GM23338 (cell line): ENCODE results near the gene MYO1C. TPM values are rescaled to one million over a fixed set of nuclear protein-coding genes. Genes with fewer than 3 reads are reported as not detected.

Experiments used
- ATAC-seq: fragments of 200-7000 bp; cut with Tn5 transposase; 3 replicates; pipeline ENCODE4 v1.9.1; 2020
- DNase-seq: peaks from one replicate; pipeline ENCODE4 v3.0.0-alpha.2; 2015; ENCODE audit warnings: low spot score
- H2AFZ ChIP-seq: fragments of 200-600 bp; sonication (generic); 2 replicates; pipeline ENCODE4 v1.8.0; 2016; ENCODE audit warnings: antibody characterized with exemption, mild to moderate bottlenecking, moderate library complexity
- H3F3A ChIP-seq: fragments of 200-600 bp; sonication (generic); replicated peaks from 2 replicates; pipeline ENCODE4 v1.8.0; 2017; ENCODE audit warnings: antibody characterized with exemption, mixed run types, low read depth
- H3K27ac ChIP-seq: fragments of 200-600 bp; sonication (generic); 2 replicates; pipeline ENCODE4 v1.6.1; 2016; ENCODE audit warnings: low read depth
- H3K27me3 ChIP-seq: fragments of 200-600 bp; sonication (generic); 2 replicates; pipeline ENCODE4 v1.8.0; 2016; ENCODE audit warnings: mild to moderate bottlenecking, mixed run types, moderate library complexity; ENCODE audit not compliant: insufficient read depth
- H3K36me3 ChIP-seq: fragments of 200-600 bp; sonication (generic); 2 replicates; pipeline ENCODE4 v1.8.0; 2016; ENCODE audit warnings: mild to moderate bottlenecking; ENCODE audit not compliant: insufficient read depth
- H3K4me1 ChIP-seq: fragments of 200-600 bp; sonication (generic); 2 replicates; pipeline ENCODE4 v1.8.0; 2016; ENCODE audit warnings: mild to moderate bottlenecking, moderate library complexity; ENCODE audit not compliant: insufficient read depth
- H3K4me2 ChIP-seq: fragments of 200-600 bp; sonication (generic); 2 replicates; pipeline ENCODE4 v1.7.1; 2017; ENCODE audit warnings: mixed run types
- H3K4me3 ChIP-seq: fragments of 200-600 bp; sonication (generic); 2 replicates; pipeline ENCODE4 v1.6.1; 2016; ENCODE audit warnings: mixed run types
- H3K79me2 ChIP-seq: fragments of 200-600 bp; sonication (generic); replicated peaks from 2 replicates; pipeline ENCODE4 v1.8.0; 2017; ENCODE audit warnings: mild to moderate bottlenecking; ENCODE audit not compliant: insufficient read depth
- H3K9me2 ChIP-seq: fragments of 200-600 bp; sonication (generic); 2 replicates; pipeline ENCODE4 v1.8.0; 2017; ENCODE audit not compliant: insufficient read depth
- H4K20me1 ChIP-seq: fragments of 200-600 bp; sonication (generic); replicated peaks from 2 replicates; pipeline ENCODE4 v1.8.0; 2017; ENCODE audit warnings: mild to moderate bottlenecking; ENCODE audit not compliant: insufficient read depth
- H3K27ac Mint-ChIP-seq: 2 replicates; pipeline ENCODE4 v1.8.0; 2020; ENCODE audit warnings: inconsistent platforms, mild to moderate bottlenecking, moderate library complexity, mixed read lengths
- H3K27me3 Mint-ChIP-seq: 3 replicates; pipeline ENCODE4 v1.8.0; 2022; ENCODE audit warnings: low read depth, mild to moderate bottlenecking, moderate library complexity, mixed read lengths, inconsistent platforms; ENCODE audit not compliant: insufficient read depth, poor library complexity
- H3K36me3 Mint-ChIP-seq: 3 replicates; pipeline ENCODE4 v1.8.0; 2021; ENCODE audit warnings: low read depth, mild to moderate bottlenecking, inconsistent platforms, moderate library complexity, mixed read lengths
- H3K4me1 Mint-ChIP-seq: 3 replicates; pipeline ENCODE4 v1.8.0; 2020; ENCODE audit warnings: mild to moderate bottlenecking, inconsistent platforms, mixed read lengths
- H3K4me3 Mint-ChIP-seq: 3 replicates; pipeline ENCODE4 v1.8.0; 2021; ENCODE audit warnings: moderate library complexity, mild to moderate bottlenecking, inconsistent platforms, mixed read lengths
- H3K9me3 Mint-ChIP-seq: 3 replicates; pipeline ENCODE4 v1.8.0; 2020; ENCODE audit warnings: moderate library complexity, mild to moderate bottlenecking, inconsistent platforms, mixed read lengths
- CREB1 ChIP-seq: fragments of 250-450 bp; sonication (Bioruptor Pico); IDR thresholded peaks from 2 replicates; pipeline ENCODE4 v1.5.0; 2020; ENCODE audit warnings: low read depth, mild to moderate bottlenecking, moderate library complexity
- ETS1 ChIP-seq: IDR thresholded peaks from 2 replicates; pipeline ENCODE4 v1.6.1; 2016; ENCODE audit warnings: antibody characterized with exemption
- EZH2 ChIP-seq: fragments of 200-600 bp; sonication (generic); IDR thresholded peaks from one replicate; pipeline ENCODE4 v1.8.0; 2017; ENCODE audit warnings: antibody characterized with exemption, mild to moderate bottlenecking, low read depth; ENCODE audit not compliant: unreplicated experiment
- EZH2phosphoT487 ChIP-seq: fragments of 200-600 bp; sonication (generic); IDR thresholded peaks from one replicate; pipeline ENCODE4 v1.8.1; 2018; ENCODE audit warnings: antibody characterized with exemption; ENCODE audit not compliant: unreplicated experiment
- JUNB ChIP-seq: IDR thresholded peaks from one replicate; pipeline ENCODE4 v1.6.1; 2016; ENCODE audit warnings: antibody characterized with exemption; ENCODE audit not compliant: unreplicated experiment
- NANOG ChIP-seq: IDR thresholded peaks from 2 replicates; pipeline ENCODE4 v1.6.1; 2016; ENCODE audit warnings: antibody characterized with exemption, borderline replicate concordance
- POLR2AphosphoS5 ChIP-seq: IDR thresholded peaks from 2 replicates; pipeline ENCODE4 v1.6.1; 2016; ENCODE audit warnings: antibody characterized with exemption, low read depth
- STAT1 ChIP-seq: IDR thresholded peaks from one replicate; pipeline ENCODE4 v1.6.1; 2016; ENCODE audit warnings: antibody characterized with exemption; ENCODE audit not compliant: unreplicated experiment
- ZNF114 ChIP-seq: fragments of 250-450 bp; sonication (Bioruptor Pico); IDR thresholded peaks from 2 replicates; pipeline ENCODE4 v1.5.0; 2020; ENCODE audit warnings: mild to moderate bottlenecking, moderate library complexity
- ZNF331 ChIP-seq: fragments of 250-450 bp; sonication (Bioruptor Pico); IDR thresholded peaks from 2 replicates; pipeline ENCODE4 v1.5.0; 2020; ENCODE audit warnings: low read depth, mild to moderate bottlenecking, moderate library complexity
- ZNF462 ChIP-seq: fragments of 250-450 bp; sonication (Bioruptor Pico); IDR thresholded peaks from 2 replicates; pipeline ENCODE4 v1.5.0; 2020; ENCODE audit warnings: mild to moderate bottlenecking, moderate library complexity
- polyA plus RNA-seq: library from polyadenylated mRNA; unstranded; fragments of >200 nt; fragmentation: Nextera tagmentation; extraction: Ambion mirVana; gene quantifications from 2 replicates; pipeline ENCODE4 v1.2.1, GENCODE V29; 2016
- total RNA-seq: library from RNA; depleted of rRNA; stranded (reverse); fragments of >200 nt; shearing (Covaris generic); gene quantifications from 2 replicates; pipeline ENCODE4 v1.2.3, GENCODE V29; 2014
- TF ChIP-seq, protein P1 (sequence below), 2 experiments: fragments of 200-600 bp in 1 of 2; sonication (generic) in 1 of 2; conservative IDR thresholded peaks; 2 replicates each; pipeline versions ENCODE4 v1.5.1 to v1.6.1; 2016 to 2017; ENCODE audit warnings: antibody characterized with exemption in 2 of 2, low read depth in 2 of 2, mild to moderate bottlenecking in 2 of 2, moderate library complexity in 1 of 2
- TF ChIP-seq, protein P2 (sequence below): IDR thresholded peaks from one replicate; pipeline ENCODE4 v1.6.1; 2018; ENCODE audit warnings: antibody characterized with exemption; ENCODE audit not compliant: unreplicated experiment

Gene MYO1C
- total and polyA plus RNA-seq, 2 experiments from 2014 or later, result 13.9 to 35.2 TPM

- Histone ChIP-seq H2AFZ (no peak overlapping the region), H3K79me2 (no peaks in the 10 kb centered on the region), H3K36me3 (no peaks in the 10 kb centered on the region), H3K4me2 (no peak overlapping the region), H3K27me3 (no peaks in the 10 kb centered on the region), H3K4me3 (no peak overlapping the region), H4K20me1 (0 out of 2 replicates have a peak, but pooled peaks cover 4% of the 10 kb centered on the region), H3K4me1 (peaks cover 5% of the 10 kb centered on the region), H3K27ac (peak overlapping the region; percentile 32; the same call in 1 of the 2 replicates), H3F3A (peaks cover 4% of the 10 kb centered on the region; the same call in 1 of the 2 replicates), H3K9me2 (no peaks in the 10 kb centered on the region)
- Mint-ChIP-seq H3K9me3 (no peaks in the 10 kb centered on the region), H3K4me3 (no peak overlapping the region), H3K36me3 (peaks cover 6% of the 10 kb centered on the region), H3K27me3 (peaks cover 9% of the 10 kb centered on the region), H3K4me1 (peaks cover 7% of the 10 kb centered on the region), H3K27ac (peak overlapping the region; percentile 24; the same call in 1 of the 2 replicates)
- TF ChIP-seq STAT1 (no peak), EZH2 (no peak), ZNF114 (CRISPR knock-in tag) (no peak), POLR2AphosphoS5 (no peak), ZNF462 (CRISPR knock-in tag) (no peak), NANOG (no peak), CREB1 (no peak), EZH2phosphoT487 (no peak), ZNF331 (CRISPR knock-in tag) (no peak), ETS1 (no peak), JUNB (no peak)
- TF ChIP-seq, protein P1, sequence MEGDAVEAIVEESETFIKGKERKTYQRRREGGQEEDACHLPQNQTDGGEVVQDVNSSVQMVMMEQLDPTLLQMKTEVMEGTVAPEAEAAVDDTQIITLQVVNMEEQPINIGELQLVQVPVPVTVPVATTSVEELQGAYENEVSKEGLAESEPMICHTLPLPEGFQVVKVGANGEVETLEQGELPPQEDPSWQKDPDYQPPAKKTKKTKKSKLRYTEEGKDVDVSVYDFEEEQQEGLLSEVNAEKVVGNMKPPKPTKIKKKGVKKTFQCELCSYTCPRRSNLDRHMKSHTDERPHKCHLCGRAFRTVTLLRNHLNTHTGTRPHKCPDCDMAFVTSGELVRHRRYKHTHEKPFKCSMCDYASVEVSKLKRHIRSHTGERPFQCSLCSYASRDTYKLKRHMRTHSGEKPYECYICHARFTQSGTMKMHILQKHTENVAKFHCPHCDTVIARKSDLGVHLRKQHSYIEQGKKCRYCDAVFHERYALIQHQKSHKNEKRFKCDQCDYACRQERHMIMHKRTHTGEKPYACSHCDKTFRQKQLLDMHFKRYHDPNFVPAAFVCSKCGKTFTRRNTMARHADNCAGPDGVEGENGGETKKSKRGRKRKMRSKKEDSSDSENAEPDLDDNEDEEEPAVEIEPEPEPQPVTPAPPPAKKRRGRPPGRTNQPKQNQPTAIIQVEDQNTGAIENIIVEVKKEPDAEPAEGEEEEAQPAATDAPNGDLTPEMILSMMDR (conservative IDR thresholded peaks at IDR 0.05; ENCODE audit: low read depth in 2 of 2), result no peak
- TF ChIP-seq, protein P2, sequence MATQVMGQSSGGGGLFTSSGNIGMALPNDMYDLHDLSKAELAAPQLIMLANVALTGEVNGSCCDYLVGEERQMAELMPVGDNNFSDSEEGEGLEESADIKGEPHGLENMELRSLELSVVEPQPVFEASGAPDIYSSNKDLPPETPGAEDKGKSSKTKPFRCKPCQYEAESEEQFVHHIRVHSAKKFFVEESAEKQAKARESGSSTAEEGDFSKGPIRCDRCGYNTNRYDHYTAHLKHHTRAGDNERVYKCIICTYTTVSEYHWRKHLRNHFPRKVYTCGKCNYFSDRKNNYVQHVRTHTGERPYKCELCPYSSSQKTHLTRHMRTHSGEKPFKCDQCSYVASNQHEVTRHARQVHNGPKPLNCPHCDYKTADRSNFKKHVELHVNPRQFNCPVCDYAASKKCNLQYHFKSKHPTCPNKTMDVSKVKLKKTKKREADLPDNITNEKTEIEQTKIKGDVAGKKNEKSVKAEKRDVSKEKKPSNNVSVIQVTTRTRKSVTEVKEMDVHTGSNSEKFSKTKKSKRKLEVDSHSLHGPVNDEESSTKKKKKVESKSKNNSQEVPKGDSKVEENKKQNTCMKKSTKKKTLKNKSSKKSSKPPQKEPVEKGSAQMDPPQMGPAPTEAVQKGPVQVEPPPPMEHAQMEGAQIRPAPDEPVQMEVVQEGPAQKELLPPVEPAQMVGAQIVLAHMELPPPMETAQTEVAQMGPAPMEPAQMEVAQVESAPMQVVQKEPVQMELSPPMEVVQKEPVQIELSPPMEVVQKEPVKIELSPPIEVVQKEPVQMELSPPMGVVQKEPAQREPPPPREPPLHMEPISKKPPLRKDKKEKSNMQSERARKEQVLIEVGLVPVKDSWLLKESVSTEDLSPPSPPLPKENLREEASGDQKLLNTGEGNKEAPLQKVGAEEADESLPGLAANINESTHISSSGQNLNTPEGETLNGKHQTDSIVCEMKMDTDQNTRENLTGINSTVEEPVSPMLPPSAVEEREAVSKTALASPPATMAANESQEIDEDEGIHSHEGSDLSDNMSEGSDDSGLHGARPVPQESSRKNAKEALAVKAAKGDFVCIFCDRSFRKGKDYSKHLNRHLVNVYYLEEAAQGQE, result no peak
- DNase-seq, result no peak
- no peak for ATAC-seq
Measured at GRCh38 chr17:1475321-1475854, 17.1 kb downstream of the MYO1C start.
